ENCODE data around the gene PPM1E.
"Not testable (repeated sequence)": the region's sequence is repeated elsewhere in the genome, so short reads cannot be mapped to it uniquely, and the experiment has no call there.

The PPM1E gene

GRCh38 chr17:58755577-58756245 is at the start of gene PPM1E:
Gene PPM1E, plus strand, starts transcription at chr17:58755854.
- DNase-seq, result peak; percentile 59

DNA sequence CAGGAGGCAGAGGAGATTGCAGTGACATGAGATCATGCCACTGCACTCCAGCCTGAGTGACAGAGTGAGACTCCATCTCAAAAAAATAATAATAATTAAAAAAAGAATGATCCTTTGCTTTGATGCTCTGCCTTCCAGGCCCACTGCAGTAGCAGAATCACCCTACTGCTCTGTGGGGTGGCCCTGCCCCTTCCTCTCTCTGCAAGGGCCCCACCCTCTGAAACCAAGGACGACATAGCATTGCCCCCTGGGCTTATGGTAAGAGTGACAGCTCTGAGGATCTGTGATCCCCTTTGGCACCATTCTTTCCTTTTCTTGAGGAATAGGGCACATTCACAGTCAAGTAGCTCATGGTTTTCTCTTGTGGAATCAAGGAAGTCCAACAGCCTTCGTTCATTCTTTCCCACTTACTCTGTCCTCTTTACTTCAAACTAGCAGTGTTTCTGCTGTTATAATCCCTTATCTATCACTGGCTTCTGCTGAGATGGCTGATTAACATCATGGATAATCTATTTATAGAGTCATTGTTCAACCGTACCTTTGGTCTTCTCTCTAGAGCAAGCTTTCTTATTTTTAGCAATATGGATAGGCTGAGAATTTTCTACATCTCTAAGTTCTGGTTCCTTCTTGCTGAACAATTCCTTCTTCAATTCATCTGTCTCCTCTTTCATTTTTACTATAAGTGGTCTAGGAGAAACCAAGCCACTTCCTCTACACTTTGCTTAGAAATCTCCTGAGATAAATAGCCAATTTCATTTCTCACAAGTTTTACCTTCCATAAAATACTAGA is 49.1 kb upstream of the PPM1E start:
- DNase-seq (no peak), ATAC-seq (no peak)

More at GRCh38 chr17:58755577-58756245, at the start of gene PPM1E:
- ATAC-seq, result peak; percentile 76

GRCh38 chr17:58710948-58711552 is 44.6 kb upstream of the PPM1E start:
- DNase-seq (peak; percentile 49), ATAC-seq (no peak)

GRCh38 chr17:58722274-58722673 is 33.4 kb upstream of the PPM1E start:
- no peak for DNase-seq

GRCh38 chr17:58722696-58723095 is 33.0 kb upstream of the PPM1E start:
- no peak for DNase-seq
- ATAC-seq, result no peak

More at GRCh38 chr17:58722274-58722673, 33.4 kb upstream of the PPM1E start:
- ATAC-seq, result no peak

DNA sequence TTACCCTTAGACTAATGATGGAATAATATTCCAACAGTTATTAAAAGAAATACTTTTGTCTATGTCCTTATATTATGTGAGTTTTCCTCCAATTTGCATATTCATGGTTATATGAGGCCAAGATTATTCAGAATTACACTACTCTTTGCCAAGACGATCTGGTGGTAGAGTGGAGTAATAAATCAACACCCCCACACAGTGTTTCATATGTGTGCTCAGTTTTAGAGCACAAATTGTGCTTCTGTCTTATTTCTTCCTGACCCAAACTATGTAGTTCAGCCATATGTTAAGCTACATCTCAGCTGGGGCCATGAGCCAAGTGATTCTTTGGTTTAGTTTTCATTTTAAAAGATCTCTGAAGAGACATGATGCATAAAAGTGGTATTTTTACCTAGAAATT is 26.9 kb upstream of the PPM1E start:
- no peak for DNase-seq
- no peak for ATAC-seq

GRCh38 chr17:58730937-58731336 is 24.7 kb upstream of the PPM1E start:
- ATAC-seq (no peak), DNase-seq (no peak)

DNA sequence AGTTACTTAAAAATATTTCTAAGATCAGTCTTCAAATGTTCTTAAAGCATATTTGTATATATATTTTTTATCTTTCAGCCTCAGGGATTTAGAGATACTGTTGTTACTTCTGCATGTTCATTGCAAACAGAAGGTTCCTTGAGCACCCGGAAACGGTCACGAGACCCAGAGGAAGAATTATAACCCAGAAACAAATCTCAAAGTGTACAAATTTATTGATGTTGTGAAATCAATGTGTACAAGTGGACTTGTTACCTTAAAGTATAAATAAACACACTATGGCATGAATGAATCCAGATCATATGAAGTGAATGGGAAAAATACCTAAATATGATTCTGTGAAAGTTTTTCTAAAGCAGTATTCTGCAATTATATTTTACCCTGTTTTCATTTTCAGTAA is 21.6 kb upstream of the PPM1E start:
- DNase-seq (no peak), ATAC-seq (no peak)

- no peak for DNase-seq
- ATAC-seq, result no peak
These were observed 20.8 kb upstream of the PPM1E start for GRCh38 chr17:58734811-58735210.

GRCh38 chr17:58741121-58741625 is 14.5 kb upstream of the PPM1E start:
- DNase-seq, result no peak
- ATAC-seq, result no peak

GRCh38 chr17:58747674-58748073 is 8.0 kb upstream of the PPM1E start:
- ATAC-seq (no peak), DNase-seq (no peak)

GRCh38 chr17:58749627-58750026 is 6.0 kb upstream of the PPM1E start:
- ATAC-seq, DNase-seq: not testable (repeated sequence)

DNA sequence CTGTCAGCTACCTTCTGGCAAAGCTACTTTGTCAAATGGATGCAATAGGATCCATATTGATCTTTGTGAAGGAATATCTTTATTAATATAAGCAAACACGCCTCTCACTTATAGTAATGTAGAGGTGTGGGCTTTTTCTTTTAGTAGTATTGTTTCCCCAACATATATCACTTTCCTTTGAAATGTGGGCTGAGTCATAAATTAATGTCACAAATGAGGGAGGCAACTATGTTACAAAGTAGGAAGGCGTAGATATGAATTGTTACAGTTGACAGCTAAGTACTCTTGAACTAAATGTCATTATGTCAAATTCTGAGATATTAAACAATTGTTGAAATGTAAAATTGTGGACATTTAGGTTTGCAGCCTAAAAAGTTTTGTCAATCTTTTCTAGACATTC is 2.6 kb upstream of the PPM1E start:
- ATAC-seq, result no peak
- no peak for DNase-seq

GRCh38 chr17:58755269-58755576 is 431 bp upstream of the PPM1E start:
- DNase-seq, result no peak

DNA sequence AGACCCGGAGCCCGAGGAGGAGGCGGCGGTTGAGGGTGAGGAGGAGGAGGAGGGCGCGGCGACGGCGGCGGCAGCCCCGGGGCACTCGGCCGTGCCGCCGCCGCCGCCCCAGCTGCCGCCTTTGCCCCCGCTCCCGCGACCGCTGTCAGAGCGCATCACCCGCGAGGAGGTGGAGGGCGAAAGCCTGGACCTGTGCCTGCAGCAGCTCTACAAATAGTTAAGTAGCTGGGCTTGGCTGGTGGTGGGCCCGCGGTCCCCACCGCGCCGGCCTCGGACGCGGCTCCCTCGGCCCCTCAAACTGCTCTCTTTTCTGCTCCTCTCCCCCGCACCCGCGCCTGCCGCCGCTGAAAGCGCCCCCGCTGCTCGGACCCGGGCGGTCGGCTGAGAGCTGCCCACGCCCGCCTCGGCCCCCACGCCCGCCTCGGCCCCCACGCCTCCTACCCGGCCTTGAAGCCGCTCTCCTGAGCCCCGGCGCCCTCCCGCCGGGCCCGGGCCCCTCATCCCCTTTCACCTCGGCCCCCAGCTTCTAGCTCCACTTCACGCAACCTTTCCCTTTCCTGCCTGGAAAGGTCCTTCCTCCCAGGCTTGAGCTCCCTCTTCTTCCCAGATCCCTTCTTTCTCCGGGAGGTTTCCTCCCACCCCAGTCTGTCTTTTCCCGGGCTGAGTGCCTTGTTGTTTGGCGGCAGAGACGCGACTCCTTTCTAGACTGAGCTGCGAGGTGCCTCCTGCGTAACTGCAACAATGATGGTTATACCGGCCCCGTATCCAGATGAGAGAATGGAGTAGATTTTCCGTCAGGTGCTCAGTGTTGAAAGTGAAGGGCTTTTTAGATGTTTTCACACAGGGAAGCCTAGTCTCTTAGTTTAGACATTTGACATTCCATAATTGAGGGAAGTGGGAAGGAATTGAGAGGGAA is 850 bp downstream of the PPM1E start:
- peak; percentile 27 for DNase-seq

More at GRCh38 chr17:58755269-58755576, 431 bp upstream of the PPM1E start:
- ATAC-seq, result no peak

GRCh38 chr17:58757162-58757613 is 1.5 kb downstream of the PPM1E start:
- DNase-seq, result no peak
- no peak for ATAC-seq

More for the DNA sequence above, 850 bp downstream of the PPM1E start:
- peak; percentile 44 for ATAC-seq

GRCh38 chr17:58758890-58759289 is 3.2 kb downstream of the PPM1E start:
- no peak for ATAC-seq
- no peak for DNase-seq

- ATAC-seq, result no peak
- DNase-seq, result no peak
These were observed 3.9 kb downstream of the PPM1E start for GRCh38 chr17:58759522-58759921.

DNA sequence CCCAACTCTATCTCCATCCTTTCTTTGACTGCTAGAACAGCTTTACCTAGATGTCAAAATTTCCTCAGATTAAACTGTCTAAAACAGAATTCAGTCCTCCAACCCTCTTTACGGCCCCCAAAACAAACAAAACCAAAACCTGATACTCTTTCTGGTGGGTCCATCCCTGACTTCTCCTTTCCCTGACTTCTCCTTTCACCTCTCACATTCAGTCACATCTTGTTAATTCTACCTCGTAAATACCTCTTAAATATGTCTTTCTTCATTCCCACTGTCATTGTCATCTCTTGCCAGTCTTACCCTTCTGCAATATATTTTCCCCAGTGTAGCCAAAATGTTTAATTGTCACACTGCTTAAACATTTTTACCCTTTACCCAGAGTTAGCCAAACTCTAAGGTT is 4.6 kb downstream of the PPM1E start:
- DNase-seq (no peak), ATAC-seq (no peak)

DNA sequence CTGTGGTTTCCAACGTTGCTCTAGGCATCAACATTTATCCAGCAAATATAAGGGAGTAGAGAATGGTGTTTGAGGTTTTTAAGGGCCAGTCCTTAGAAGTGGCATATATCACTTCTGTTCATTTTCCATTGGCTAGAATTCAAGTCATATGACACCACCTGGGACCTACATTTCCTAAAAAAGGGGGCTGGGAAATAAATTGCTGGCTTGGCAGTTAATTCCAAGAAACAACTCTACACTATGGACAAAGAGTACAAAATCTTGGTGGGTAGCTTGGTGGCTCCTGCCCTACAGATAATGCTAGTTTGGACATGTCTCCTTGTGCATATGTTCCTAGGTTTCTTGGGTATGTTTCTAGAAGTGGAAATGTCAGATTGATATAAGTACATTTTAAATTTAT is 7.6 kb downstream of the PPM1E start:
- DNase-seq, result no peak
- ATAC-seq, result no peak

GRCh38 chr17:58764373-58764772 is 8.7 kb downstream of the PPM1E start:
- ATAC-seq (no peak), DNase-seq (no peak)

GRCh38 chr17:58778482-58778881 is 22.8 kb downstream of the PPM1E start:
- not testable (repeated sequence) for DNase-seq, ATAC-seq
